Measurements from ENCODE around the gene MRPL14.

Gene MRPL14

DNA sequence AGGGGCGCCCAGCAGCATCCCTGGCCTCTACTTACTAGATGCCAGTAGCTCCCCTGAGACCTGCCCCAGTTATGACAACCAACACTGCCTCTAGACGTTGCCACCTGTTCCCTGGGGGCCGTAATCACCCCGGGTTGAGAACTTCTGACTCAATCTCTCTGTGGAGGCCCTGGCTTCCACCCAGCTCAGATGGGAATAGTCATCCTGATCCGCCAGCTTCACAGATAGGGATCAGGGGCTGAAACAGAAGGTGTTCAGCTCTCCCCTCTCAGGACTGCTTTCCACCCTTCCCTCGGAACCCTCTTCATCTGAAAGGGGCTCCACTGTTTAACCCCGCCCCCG lies 34.7 kb upstream of the MRPL14 start:
- no peaks in the 10 kb centered on the region for H3K27me3 ChIP-seq (ENCODE audit: control insufficient read depth, insufficient read depth, low read length)
- no peak overlapping the region for H3K27ac ChIP-seq (ENCODE audit: low read length)
- H3K4me1 ChIP-seq (ENCODE audit: control insufficient read depth, low read depth, low read length): peaks cover 7% of the 10 kb centered on the region
- H3K9me3 ChIP-seq (ENCODE audit: control insufficient read depth, low read depth, low read length): no peaks in the 10 kb centered on the region
- H3K36me3 ChIP-seq (ENCODE audit: control insufficient read depth, low read depth, low read length): no peaks in the 10 kb centered on the region
- H3K4me3 ChIP-seq (ENCODE audit: low read length): no peak overlapping the region
- no peak overlapping the region for H3K9ac ChIP-seq (ENCODE audit: low read length)

DNA sequence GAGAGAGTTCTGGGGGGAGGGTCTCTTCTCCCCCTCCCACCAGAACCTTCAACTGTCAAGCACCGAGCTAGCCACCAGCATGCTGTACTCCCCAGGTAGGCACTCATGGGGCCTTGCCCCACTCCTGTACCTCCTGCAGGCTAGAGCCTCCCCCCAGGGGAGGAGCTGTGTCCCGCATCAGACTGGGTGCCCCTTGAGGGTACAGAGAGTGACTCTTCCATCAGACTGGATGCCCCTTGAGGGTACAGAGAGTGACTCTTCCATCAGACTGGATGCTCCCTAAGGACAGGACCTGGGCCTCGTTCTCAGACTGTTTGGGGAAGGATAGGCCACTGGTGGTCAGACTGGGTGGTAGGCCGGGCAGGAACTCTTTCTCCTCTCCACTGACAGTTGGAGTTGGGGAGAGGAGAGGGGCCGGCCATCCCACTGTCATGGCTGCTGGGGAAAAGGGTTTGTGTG lies 31.5 kb upstream of the MRPL14 start, which contains the start of gene CAPN11:
Gene CAPN11 (plus strand): TSS at position 51 of the 459 bp plus-strand sequence. CDS start 29 bp downstream, at position 80.
- H3K4me1 ChIP-seq (ENCODE audit: control insufficient read depth, low read depth, low read length): peaks cover 11% of the 10 kb centered on the region
- no peak within 1 kb of the TSS for H3K4me3 ChIP-seq (ENCODE audit: low read length)

DNA sequence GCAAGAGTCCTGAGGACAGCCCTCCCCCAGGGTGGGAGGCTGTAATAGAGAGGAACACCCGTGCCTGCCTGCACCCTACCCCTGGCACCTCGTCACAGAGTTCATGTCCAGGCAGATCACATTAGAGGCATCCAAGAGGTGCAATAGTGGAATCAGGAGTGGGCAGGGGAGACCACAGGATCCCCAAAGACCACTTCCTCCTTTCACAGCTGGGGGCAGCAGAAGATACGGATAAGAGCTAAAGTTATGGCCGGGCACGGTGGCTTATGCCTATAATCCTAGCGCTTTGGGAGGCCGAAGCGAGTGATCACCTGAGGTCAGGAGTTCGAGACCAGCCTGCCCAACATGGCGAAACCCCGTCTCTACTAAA lies 29.9 kb upstream of the MRPL14 start:
- Histone ChIP-seq H3K4me1 (ENCODE audit: control insufficient read depth, low read depth, low read length) (peaks cover 11% of the 10 kb centered on the region), H3K9me3 (ENCODE audit: control insufficient read depth, low read depth, low read length) (no peaks in the 10 kb centered on the region), H3K9ac (ENCODE audit: low read length) (no peak overlapping the region), H3K4me3 (ENCODE audit: low read length) (no peak overlapping the region), H3K36me3 (ENCODE audit: control insufficient read depth, low read depth, low read length) (no peaks in the 10 kb centered on the region), H3K27ac (ENCODE audit: low read length) (no peak overlapping the region), H3K27me3 (ENCODE audit: control insufficient read depth, insufficient read depth, low read length) (no peaks in the 10 kb centered on the region)

More for the DNA sequence above, 31.5 kb upstream of the MRPL14 start, which contains the start of gene CAPN11:
- Histone ChIP-seq H3K27ac (ENCODE audit: low read length) (no peak within 1 kb of the TSS), H3K9ac (ENCODE audit: low read length) (no peak within 1 kb of the TSS), H3K9me3 (ENCODE audit: control insufficient read depth, low read depth, low read length) (no peaks in the 10 kb centered on the region), H3K27me3 (ENCODE audit: control insufficient read depth, insufficient read depth, low read length) (no peaks in the 10 kb centered on the region), H3K36me3 (ENCODE audit: control insufficient read depth, low read depth, low read length) (no peaks in the 10 kb centered on the region)

DNA sequence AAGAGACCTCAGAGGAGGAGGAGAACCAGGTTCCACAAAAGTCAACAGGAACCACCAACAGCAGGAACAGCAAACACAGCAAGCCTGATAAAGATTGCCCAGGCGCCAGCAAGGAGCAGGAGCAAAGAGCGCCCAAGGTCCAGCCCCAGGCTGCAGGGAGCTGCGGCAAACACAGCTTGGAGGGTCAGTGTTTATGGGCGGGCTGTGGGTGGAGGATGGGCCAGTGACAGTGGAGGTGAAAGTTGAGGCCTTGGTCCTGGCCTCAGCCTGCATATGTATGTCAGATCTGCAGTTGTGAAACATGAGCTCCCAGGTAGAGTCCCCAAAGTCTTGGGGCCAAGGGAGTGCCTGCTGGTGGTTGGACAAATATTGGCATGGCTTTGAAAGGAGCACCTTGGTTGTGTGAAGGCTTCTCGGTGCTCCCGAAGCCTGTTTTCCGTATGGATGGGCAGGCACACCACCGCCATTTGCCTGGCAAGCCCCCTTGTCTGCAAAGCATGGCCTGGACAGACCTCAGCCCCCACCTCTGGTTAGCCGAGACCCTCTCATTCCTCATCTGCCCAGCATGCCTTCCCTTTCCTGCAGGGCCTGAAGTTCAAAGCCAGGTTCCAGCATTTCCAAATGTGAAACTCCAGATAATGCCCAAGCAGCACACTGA lies 29.4 kb upstream of the MRPL14 start:
- Histone ChIP-seq H3K36me3 (ENCODE audit: control insufficient read depth, low read depth, low read length) (no peaks in the 10 kb centered on the region), H3K9me3 (ENCODE audit: control insufficient read depth, low read depth, low read length) (no peaks in the 10 kb centered on the region), H3K27ac (ENCODE audit: low read length) (no peak overlapping the region), H3K4me1 (ENCODE audit: control insufficient read depth, low read depth, low read length) (peaks cover 11% of the 10 kb centered on the region), H3K9ac (ENCODE audit: low read length) (no peak overlapping the region), H3K27me3 (ENCODE audit: control insufficient read depth, insufficient read depth, low read length) (no peaks in the 10 kb centered on the region), H3K4me3 (ENCODE audit: low read length) (no peak overlapping the region)

DNA sequence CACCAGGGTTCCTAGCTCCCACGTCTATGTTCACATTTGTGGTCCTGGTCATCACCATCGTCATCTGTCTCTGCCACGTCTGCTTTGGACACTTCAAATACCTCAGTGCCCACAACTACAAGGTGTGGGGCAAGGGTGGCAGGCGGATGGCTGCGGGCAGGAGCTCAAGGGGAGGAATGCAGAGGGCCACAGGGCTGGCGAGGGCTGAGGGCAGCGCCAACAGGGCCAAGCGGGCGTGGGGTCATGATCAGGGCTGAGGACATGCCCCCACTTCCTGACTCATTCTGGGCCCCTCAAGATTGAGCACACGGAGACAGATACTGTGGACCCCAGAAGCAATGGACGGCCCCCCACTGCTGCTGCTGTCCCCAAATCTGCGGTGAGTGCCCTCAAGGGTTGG lies 26.8 kb upstream of the MRPL14 start:
- H3K4me1 ChIP-seq (ENCODE audit: control insufficient read depth, low read depth, low read length): peaks cover 11% of the 10 kb centered on the region
- no peaks in the 10 kb centered on the region for H3K9me3 ChIP-seq (ENCODE audit: control insufficient read depth, low read depth, low read length)
- no peak overlapping the region for H3K27ac ChIP-seq (ENCODE audit: low read length)
- peaks cover 12% of the 10 kb centered on the region for H3K36me3 ChIP-seq (ENCODE audit: control insufficient read depth, low read depth, low read length)
- H3K4me3 ChIP-seq (ENCODE audit: low read length): no peak overlapping the region
- H3K9ac ChIP-seq (ENCODE audit: low read length): no peak overlapping the region
- H3K27me3 ChIP-seq (ENCODE audit: control insufficient read depth, insufficient read depth, low read length): no peaks in the 10 kb centered on the region

DNA sequence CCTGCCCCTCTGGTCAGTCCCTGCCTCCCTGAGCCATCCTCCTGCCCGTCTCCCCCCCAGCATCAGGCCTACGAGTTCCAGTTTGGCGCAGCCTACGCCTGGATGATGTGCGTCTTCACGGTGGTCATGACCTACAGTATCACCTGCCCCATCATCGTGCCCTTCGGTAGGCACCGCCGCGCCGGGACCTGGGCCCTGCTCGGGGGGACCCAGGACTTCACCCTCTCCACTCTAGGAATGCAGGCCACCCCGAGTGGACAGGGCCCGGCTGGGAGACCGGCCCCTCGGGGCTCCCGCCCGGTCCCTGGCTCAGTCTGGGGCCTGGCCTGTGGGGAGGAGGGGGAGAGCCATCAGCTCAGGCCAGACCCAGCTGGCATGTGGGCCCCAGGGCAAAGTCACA lies 25.3 kb upstream of the MRPL14 start:
- H3K27ac ChIP-seq (ENCODE audit: low read length): no peak overlapping the region
- peaks cover 28% of the 10 kb centered on the region for H3K36me3 ChIP-seq (ENCODE audit: control insufficient read depth, low read depth, low read length)
- no peaks in the 10 kb centered on the region for H3K9me3 ChIP-seq (ENCODE audit: control insufficient read depth, low read depth, low read length)
- no peak overlapping the region for H3K4me3 ChIP-seq (ENCODE audit: low read length)
- no peaks in the 10 kb centered on the region for H3K27me3 ChIP-seq (ENCODE audit: control insufficient read depth, insufficient read depth, low read length)
- peaks cover 11% of the 10 kb centered on the region for H3K4me1 ChIP-seq (ENCODE audit: control insufficient read depth, low read depth, low read length)
- H3K9ac ChIP-seq (ENCODE audit: low read length): no peak overlapping the region

DNA sequence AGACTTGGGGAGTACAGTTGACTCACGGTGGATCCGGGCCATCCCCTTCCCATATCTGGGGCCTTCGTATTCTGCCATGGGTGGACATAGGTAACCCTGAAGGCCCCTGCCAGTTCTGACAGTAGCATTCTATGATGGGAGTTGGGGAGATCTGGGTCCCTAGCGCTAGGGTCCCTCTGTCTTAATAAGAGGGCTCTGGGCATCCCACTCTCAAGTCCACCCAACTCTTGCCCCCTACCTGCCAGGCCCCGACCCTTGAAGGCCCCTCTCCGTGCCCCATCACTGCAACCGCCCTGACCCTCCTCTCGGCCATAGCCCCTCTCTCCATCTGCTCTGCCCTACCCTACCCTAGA lies 24.8 kb upstream of the MRPL14 start:
- peaks cover 10% of the 10 kb centered on the region for H3K4me1 ChIP-seq (ENCODE audit: control insufficient read depth, low read depth, low read length)
- no peaks in the 10 kb centered on the region for H3K9me3 ChIP-seq (ENCODE audit: control insufficient read depth, low read depth, low read length)
- H3K27me3 ChIP-seq (ENCODE audit: control insufficient read depth, insufficient read depth, low read length): no peaks in the 10 kb centered on the region
- H3K27ac ChIP-seq (ENCODE audit: low read length): no peak overlapping the region
- no peak overlapping the region for H3K4me3 ChIP-seq (ENCODE audit: low read length)
- peaks cover 30% of the 10 kb centered on the region for H3K36me3 ChIP-seq (ENCODE audit: control insufficient read depth, low read depth, low read length)
- H3K9ac ChIP-seq (ENCODE audit: low read length): no peak overlapping the region

DNA sequence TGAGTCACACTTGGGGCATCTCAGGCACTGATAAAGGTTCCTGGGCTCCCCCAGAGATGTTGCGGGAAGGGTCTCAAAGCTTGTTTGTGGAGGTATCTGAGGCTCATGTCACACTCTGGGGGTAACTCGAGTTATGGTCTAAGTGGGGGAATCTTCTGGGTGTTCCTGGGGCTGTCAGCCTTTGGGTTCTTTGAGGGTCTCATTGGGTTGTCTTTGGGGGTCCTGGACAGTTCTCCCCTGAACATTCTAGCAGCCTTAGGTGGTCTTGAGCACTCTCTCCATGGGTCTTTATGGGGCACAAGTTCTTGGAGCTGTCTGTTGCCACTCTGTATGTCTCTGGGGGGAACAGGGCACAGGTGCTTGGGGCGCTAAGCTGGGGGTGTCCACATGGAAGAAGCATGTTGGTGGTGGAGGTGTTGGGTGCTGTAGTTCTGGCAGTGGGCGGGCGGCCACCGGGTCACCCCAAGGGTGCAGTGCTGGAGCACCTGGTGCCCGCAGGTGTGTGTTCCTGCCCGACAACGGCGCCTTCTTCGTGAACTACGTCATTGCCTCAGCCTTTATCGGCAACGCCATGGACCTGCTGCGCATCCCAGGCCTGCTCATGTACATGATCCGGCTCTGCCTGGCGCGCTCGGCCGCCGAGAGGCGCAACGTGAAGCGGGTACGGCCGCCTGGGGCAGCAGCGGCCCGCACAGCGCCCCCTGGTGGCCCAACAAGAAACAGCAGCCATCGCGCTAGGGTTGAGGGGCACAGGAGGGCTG lies 24.3 kb upstream of the MRPL14 start:
- Histone ChIP-seq H3K9me3 (ENCODE audit: control insufficient read depth, low read depth, low read length) (no peaks in the 10 kb centered on the region), H3K36me3 (ENCODE audit: control insufficient read depth, low read depth, low read length) (peaks cover 35% of the 10 kb centered on the region), H3K9ac (ENCODE audit: low read length) (no peak overlapping the region), H3K4me1 (ENCODE audit: control insufficient read depth, low read depth, low read length) (peaks cover 4% of the 10 kb centered on the region), H3K4me3 (ENCODE audit: low read length) (no peak overlapping the region), H3K27me3 (ENCODE audit: control insufficient read depth, insufficient read depth, low read length) (no peaks in the 10 kb centered on the region), H3K27ac (ENCODE audit: low read length) (no peak overlapping the region)

DNA sequence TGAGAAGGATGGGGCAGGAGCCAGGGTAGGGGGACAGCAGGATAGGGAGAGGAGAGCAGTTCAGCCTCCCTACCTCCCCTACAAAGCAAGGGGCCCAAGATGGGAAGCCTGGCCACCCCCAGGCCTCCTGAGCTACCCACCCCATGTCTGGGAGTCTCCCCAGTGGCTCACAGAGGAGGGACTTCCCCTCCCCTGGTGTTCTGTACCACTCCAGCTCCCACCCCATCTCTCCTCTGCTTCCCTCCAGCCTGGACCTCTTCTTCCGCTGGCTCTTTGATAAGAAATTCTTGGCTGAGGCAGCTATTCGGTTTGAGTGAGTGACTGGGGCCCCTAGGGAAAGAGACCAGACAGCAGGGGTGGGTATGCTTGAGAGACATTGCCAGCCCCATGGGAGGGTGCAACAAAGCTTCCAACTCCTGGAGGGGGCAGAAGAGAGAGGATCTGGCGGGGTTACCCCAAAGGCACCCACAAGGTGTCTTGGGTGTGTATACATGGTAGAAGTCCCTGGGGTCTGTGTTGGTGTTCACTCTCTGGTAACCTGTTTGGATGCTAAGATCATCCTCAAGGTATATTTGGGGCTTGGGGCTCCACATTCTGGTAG lies 23.2 kb upstream of the MRPL14 start:
- Histone ChIP-seq H3K4me3 (ENCODE audit: low read length) (no peak overlapping the region), H3K27ac (ENCODE audit: low read length) (no peak overlapping the region), H3K4me1 (ENCODE audit: control insufficient read depth, low read depth, low read length) (no peaks in the 10 kb centered on the region), H3K9ac (ENCODE audit: low read length) (no peak overlapping the region), H3K9me3 (ENCODE audit: control insufficient read depth, low read depth, low read length) (no peaks in the 10 kb centered on the region), H3K36me3 (ENCODE audit: control insufficient read depth, low read depth, low read length) (peaks cover 42% of the 10 kb centered on the region), H3K27me3 (ENCODE audit: control insufficient read depth, insufficient read depth, low read length) (no peaks in the 10 kb centered on the region)

DNA sequence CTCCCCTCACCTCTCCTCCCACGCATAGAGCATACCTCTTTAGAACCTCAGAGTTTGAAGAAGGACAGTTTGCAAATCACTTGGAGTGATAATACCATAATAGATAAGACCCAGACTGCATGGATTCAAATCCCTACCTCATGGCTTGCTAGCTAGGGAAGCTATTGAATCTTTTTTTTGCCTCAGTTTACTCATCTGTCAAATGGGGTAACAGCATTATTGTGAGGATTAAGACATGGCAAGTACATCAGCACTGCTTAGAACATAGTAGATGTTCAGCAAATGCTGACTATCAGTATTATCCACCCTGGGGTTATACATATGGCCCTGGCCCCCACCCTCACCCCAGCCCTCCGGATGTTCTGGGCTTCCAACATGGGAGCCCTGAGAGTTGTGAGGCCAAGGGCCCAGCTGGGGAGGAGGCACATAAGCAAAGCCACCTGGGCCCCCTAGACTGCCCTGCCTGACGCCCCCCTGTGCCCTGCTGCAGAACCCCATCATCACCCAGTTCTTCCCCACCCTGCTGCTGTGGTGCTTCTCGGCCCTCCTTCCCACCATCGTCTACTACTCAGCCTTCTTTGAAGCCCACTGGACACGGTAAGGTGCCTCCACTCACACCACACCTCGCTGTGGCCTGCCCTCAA lies 22.2 kb upstream of the MRPL14 start:
- Histone ChIP-seq H3K4me1 (ENCODE audit: control insufficient read depth, low read depth, low read length) (no peaks in the 10 kb centered on the region), H3K27ac (ENCODE audit: low read length) (no peak overlapping the region), H3K9ac (ENCODE audit: low read length) (no peak overlapping the region), H3K9me3 (ENCODE audit: control insufficient read depth, low read depth, low read length) (no peaks in the 10 kb centered on the region), H3K27me3 (ENCODE audit: control insufficient read depth, insufficient read depth, low read length) (no peaks in the 10 kb centered on the region), H3K4me3 (ENCODE audit: low read length) (no peak overlapping the region), H3K36me3 (ENCODE audit: control insufficient read depth, low read depth, low read length) (peaks cover 42% of the 10 kb centered on the region)

DNA sequence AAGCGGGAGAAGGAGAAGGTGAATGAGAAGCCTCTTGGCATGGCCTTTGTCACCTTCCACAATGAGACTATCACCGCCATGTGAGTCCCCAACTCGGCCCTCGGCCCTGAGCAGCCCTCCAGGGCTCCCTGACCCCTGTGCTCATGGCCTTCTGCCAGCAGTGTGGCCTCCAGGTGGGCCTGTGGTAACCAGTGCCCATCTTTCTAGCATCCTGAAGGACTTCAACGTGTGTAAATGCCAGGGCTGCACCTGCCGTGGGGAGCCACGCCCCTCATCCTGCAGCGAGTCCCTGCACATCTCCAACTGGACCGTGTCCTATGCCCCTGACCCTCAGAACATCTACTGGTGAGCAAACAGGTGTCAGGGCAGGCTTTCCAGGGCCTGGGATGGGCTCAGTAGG lies 21.1 kb upstream of the MRPL14 start:
- Histone ChIP-seq H3K4me1 (ENCODE audit: control insufficient read depth, low read depth, low read length) (no peaks in the 10 kb centered on the region), H3K9ac (ENCODE audit: low read length) (no peak overlapping the region), H3K27ac (ENCODE audit: low read length) (no peak overlapping the region), H3K4me3 (ENCODE audit: low read length) (no peak overlapping the region), H3K27me3 (ENCODE audit: control insufficient read depth, insufficient read depth, low read length) (no peaks in the 10 kb centered on the region), H3K36me3 (ENCODE audit: control insufficient read depth, low read depth, low read length) (peaks cover 51% of the 10 kb centered on the region), H3K9me3 (ENCODE audit: control insufficient read depth, low read depth, low read length) (no peaks in the 10 kb centered on the region)
